Sigmoid colon (tissue), 4 donors: ENCODE results near the gene NKX1-2.

Experiments
- EP300 ChIP-seq, 4 donors: sonication (generic); formaldehyde crosslinking; IDR thresholded peaks; one replicate each; pipeline ENCODE4 v1.6.1; 2017; ENCODE audit warnings: antibody characterized with exemption in 4 of 4
- POLR2A ChIP-seq, 2 donors: fragments of 450-650 bp; IDR thresholded peaks; one replicate each; pipeline ENCODE4 v1.6.1; 2016; ENCODE audit warnings: antibody characterized with exemption in 2 of 2, mild to moderate bottlenecking in 2 of 2, moderate library complexity in 2 of 2
- POLR2AphosphoS5 ChIP-seq, 4 donors: sonication (generic); formaldehyde crosslinking; IDR thresholded peaks; one replicate each; pipeline ENCODE4 v1.6.1; 2017; ENCODE audit warnings: antibody characterized with exemption in 4 of 4
- TF ChIP-seq, protein P1 (sequence below), 4 experiments: fragments of 450-650 bp in 3 of 4; fragments of 200-600 bp in 1 of 4; IDR thresholded peaks; one replicate each; pipeline ENCODE4 v1.5.1; 2016 to 2019; ENCODE audit warnings: antibody characterized with exemption in 4 of 4, mild to moderate bottlenecking in 3 of 4, moderate library complexity in 2 of 4

DNA sequence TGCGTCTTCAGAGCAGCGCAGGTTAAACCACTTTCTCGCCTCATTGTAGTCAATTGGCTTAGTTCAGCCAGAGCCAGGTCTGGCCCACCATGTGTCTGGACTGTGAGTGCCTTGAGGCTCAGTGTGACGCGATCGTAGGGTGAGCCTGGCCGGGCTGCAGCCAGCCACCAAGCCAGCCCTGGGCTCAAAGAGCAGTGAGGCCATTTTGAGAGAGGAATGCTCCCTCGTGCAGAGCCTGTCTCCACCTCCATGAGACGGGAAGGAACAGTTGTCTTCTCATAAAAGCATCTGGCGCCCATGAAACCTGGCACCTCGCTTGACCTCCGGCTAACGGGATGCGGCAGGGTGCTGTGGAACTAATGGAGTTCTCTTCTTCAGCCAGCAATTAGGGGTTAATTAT is 46.3 kb upstream of the NKX1-2 start:
- TF ChIP-seq EP300 (IDR thresholded peaks at IDR 0.05) (no peak), POLR2A (IDR thresholded peaks at IDR 0.05) (no peak), POLR2AphosphoS5 (IDR thresholded peaks at IDR 0.05) (no peak)
- TF ChIP-seq, protein P1, sequence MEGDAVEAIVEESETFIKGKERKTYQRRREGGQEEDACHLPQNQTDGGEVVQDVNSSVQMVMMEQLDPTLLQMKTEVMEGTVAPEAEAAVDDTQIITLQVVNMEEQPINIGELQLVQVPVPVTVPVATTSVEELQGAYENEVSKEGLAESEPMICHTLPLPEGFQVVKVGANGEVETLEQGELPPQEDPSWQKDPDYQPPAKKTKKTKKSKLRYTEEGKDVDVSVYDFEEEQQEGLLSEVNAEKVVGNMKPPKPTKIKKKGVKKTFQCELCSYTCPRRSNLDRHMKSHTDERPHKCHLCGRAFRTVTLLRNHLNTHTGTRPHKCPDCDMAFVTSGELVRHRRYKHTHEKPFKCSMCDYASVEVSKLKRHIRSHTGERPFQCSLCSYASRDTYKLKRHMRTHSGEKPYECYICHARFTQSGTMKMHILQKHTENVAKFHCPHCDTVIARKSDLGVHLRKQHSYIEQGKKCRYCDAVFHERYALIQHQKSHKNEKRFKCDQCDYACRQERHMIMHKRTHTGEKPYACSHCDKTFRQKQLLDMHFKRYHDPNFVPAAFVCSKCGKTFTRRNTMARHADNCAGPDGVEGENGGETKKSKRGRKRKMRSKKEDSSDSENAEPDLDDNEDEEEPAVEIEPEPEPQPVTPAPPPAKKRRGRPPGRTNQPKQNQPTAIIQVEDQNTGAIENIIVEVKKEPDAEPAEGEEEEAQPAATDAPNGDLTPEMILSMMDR (IDR thresholded peaks at IDR 0.05) = no peak
